Activated naive CD4-positive, alpha-beta T cell treated with Interleukin-2 at 50 U/mL for 16 hours (primary cell): ENCODE data around the gene CTCF.

ENCODE experiments used
- DNase-seq: peaks from one replicate; pipeline ENCODE4 v3.0.0-alpha.2; 2020

CTCF gene

GRCh38 chr16:67534431-67534830 lies 27.9 kb upstream of the CTCF start:
- DNase-seq = no peak

GRCh38 chr16:67535201-67535600 lies 27.1 kb upstream of the CTCF start:
- no peak for DNase-seq

DNA sequence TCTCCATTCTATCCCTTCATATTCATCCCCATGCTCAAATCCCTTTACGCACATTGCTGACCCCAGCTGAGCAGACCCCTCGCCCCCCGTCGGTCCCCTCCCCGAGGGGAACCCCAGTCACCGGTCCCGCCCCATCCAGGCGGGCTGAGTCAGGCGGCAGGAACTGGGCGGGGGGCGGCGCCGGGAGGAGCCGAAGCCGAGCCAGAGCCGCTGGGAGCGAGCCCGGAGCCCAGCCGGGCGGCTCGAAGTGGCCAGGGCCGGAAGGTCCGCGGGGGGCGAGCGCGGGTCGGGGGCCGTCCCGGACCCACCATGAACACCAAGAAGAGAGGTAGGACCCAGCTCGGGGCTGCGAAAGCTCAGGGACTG lies 25.1 kb upstream of the CTCF start:
- peak; percentile 66 for DNase-seq

- peak; percentile 66 for DNase-seq
These were observed 24.4 kb upstream of the CTCF start for GRCh38 chr16:67537636-67538591.

DNA sequence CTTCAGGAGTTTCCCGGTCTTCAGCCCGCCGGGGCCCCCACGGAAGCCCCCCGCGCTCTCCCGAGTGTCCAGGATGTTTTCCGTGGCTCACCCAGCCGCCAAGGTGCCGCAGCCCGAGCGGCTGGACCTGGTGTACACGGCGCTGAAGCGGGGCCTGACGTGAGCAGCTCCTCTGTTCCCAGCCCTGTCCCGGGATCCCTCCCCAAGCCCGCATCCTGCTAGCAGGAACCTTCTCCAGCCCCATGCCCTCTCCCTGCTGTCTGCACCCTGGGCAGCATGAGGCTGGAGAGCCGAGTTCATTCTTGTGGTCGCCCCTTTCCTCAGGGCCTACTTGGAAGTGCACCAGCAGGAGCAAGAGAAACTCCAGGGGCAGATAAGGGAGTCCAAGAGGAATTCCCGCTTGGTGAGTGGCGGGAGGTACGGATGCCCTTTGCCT lies 23.6 kb upstream of the CTCF start:
- DNase-seq = no peak

DNA sequence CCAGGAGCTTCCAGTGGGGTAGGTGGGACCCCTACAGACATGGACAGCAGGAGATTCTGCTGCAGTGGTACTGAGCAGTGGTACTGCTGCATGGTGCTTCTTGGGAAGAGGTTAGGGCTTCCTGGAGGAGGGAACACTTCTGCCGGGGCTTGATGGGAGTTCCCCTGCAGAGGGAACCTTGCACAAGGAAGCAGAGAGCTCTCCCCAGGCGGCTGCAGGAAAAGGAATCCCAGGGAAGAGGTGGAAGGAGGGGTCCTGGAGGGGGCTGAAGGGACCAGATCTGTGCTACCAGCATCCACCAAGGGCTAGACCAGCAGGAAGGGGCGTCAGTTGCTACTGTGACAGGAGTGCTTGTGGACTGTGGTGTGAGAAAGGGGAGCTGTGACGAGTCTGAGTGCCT lies 23.1 kb upstream of the CTCF start:
- no peak for DNase-seq

DNA sequence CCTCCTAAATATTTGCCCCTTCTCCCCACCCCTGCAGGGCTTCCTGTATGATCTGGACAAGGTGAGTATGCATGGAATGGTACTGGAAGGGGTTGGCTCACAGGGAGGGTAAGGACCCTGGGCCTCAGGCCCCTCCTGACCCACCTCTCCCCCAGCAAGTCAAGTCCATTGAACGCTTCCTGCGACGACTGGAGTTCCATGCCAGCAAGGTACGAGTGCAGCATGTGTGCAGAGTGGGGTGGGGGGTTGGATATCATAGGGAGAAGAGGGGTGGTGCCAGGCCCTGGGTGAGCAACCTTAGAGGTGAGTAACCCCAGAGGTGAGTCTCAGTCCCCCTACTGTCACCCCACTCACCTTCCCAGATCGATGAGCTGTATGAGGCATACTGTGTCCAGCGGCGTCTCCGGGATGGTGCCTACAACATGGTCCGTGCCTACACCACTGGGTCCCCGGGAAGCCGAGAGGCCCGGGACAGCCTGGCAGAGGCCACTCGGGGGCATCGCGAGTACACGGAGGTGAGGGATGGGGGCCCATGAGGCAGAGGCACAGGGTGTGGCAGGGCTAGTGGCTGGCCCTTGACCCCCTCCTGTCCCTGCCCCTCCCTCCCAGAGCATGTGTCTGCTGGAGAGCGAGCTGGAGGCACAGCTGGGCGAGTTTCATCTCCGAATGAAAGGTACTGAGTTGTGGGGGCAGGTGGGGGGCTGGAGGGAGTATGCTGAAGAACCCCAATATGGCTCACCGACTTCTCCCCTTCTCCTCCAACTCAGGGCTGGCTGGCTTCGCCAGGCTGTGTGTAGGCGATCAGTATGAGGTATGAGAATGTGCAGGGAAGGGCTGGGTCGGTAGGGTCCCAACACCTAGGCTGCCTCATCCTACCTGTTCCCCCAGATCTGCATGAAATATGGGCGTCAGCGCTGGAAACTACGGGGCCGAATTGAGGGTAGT lies 22.4 kb upstream of the CTCF start:
- no peak for DNase-seq

DNA sequence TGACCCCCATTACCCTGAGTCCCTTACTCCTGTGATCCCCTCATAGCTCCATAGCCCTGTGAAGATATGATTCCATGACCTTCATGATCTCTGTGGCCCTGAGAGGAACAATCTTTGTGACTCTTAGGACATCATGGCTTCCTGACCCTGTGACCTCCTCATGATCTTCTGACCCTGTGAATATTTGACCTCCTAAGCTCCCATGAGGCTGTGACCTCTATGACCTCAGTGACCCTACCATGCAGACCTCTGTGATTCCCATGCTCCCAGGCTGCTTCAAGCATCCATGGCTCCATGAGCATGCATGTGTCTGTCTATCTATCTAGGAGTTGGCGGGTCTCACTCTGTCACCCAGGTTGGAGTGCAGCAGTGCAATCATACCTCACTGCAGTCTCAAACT lies 21.6 kb upstream of the CTCF start:
- DNase-seq = no peak

DNA sequence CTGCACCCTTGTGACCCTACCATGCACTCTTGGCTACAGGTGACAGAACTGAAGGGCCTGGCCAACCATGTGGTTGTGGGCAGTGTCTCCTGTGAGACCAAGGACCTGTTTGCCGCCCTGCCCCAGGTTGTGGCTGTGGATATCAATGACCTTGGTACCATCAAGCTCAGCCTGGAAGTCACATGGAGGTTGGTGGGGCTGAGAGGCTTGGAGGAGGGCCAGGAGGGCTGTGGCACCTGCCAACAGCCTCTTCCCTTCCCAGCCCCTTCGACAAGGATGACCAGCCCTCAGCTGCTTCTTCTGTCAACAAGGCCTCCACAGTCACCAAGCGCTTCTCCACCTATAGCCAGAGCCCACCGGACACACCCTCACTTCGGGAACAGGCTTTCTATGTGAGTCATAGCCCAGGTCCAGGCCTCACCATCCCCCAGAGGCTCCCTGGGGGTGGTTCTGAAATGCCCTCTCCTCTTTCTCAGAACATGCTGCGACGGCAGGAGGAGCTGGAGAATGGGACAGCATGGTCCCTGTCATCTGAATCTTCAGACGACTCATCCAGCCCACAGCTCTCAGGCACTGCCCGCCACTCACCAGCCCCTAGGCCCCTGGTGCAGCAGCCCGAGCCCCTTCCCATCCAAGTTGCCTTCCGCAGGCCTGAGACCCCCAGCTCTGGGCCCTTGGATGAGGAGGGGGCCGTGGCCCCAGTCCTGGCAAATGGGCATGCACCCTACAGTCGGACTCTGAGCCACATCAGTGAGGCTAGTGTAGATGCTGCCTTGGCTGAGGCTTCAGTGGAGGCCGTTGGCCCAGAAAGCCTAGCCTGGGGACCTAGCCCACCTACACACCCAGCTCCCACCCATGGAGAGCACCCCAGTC lies 20.7 kb upstream of the CTCF start:
- no peak for DNase-seq

GRCh38 chr16:67542464-67542863 lies 19.9 kb upstream of the CTCF start:
- DNase-seq = peak; percentile 75

GRCh38 chr16:67543036-67543435 lies 19.3 kb upstream of the CTCF start:
- no peak for DNase-seq

- DNase-seq = no peak
These were observed 18.7 kb upstream of the CTCF start for GRCh38 chr16:67543582-67543981.

GRCh38 chr16:67544329-67544841 lies 17.9 kb upstream of the CTCF start:
- no peak for DNase-seq

DNA sequence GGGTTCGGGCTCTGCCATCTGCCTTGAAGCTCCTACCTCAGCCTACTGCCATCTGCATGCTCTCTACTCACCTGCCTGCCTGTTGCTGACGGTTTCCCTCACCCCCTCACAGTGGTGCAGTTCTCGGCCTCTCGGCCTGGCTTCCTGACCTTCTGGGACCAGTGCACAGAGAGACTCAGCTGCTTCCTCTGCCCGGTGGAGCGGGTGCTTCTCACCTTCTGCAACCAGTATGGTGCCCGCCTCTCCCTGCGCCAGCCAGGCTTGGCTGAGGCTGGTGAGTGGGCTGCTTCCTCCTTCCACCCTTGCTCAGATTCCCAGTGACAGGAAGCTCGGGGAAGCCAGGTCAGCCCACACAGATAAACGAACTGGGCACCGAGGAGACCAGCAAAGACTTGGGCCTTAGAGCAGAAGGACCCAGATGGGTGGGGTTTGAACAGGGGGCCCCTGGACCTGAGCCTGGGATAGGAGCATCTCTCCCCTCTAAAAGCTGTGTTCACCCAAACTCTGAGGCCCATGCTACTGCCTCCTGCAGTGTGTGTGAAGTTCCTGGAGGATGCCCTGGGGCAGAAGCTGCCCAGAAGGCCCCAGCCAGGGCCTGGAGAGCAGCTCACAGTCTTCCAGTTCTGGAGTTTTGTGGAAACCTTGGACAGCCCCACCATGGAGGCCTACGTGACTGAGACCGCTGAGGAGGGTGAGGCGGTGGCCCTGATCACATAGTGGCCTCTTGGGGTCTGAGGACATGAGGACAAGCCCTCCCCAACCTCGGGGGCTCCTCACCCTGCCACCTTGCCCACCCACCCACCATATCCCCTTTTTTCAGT lies 17.3 kb upstream of the CTCF start:
- no peak for DNase-seq

DNA sequence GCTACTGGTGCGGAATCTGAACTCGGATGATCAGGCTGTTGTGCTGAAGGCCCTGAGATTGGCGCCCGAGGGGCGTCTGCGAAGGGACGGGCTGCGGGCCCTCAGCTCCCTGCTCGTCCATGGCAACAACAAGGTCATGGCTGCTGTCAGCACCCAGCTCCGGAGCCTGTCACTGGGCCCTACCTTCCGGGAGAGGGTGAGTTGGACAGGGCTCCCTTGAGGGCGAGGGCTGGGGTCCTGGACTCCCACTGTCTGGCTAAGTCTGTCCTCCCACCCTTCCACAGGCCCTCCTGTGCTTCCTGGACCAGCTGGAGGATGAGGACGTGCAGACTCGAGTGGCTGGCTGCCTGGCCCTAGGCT lies 16.7 kb upstream of the CTCF start:
- no peak for DNase-seq

GRCh38 chr16:67546091-67546501 lies 16.2 kb upstream of the CTCF start:
- no peak for DNase-seq

DNA sequence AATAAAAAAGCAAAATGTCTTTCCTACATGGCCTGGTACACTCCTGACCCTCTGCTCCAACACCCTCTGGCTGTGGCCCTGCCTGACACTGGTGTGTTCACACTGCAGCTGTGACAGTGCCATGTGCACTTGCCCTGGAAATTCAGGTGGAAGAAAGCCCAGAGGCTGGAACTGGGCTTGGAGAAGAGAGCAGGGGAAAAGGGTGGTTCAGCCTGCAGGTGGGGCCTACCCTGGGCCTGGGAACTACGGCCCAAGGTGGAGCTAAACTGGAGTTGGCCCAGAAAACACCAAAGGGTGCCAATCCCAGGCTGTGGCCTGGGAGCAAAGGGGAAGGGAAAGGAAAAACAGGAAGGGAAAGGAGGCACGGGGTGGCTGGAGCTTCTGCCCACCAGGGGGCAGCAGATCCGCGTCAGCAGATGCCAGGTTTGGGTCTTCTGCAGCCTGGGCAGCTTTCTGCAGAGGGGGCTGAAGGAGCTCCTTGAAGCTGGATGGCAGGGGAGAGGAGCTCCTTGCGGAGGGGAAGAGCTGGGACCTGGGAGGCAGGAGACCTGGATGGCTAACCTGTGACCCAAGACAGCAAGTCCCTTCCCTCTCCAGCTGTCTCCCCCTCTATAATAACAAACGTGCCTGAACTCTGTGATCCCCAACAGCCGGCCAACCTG lies 15.4 kb upstream of the CTCF start:
- DNase-seq = peak; percentile 76

DNA sequence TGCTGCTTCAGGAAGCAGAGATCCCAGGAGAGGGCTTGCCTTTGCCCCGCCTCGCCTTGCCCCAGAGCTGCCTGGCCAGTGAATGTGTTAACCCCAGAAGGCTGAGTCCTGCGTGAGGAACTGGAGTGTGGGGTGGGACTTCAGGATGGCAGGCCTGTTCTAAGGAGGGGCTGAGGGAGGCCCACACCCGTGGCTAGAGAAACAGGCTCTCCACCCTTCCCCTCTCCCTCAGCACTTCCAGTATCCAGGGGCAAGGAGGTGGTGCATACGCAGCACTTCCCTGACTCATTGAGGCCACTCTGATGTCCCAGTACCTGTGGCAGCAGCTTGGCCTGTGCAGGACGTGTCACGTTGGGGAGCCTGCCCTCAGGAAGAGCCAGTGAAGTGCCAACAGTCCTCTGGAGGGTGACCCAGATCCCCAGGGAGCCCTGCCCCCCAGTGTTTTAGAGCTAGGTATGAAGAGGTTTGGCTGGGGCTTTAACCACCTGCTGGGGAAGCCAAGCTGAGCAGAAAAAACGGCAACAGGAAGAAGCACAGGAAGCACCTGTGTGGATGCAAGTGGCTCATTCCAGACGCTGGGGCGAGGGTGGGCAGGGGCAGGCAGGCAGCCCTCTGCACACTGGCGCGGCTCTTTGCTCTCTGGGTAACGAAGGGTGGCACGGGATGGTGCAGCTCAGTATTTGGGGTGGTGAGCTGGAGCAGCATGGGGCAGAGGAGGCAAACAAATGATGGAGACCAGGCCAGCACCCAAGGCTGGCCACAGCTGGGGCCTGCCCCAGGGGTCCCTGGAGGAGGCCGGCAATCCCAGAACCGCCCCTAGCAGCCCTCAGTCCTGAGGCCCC lies 14.7 kb upstream of the CTCF start:
- DNase-seq = peak; percentile 24

DNA sequence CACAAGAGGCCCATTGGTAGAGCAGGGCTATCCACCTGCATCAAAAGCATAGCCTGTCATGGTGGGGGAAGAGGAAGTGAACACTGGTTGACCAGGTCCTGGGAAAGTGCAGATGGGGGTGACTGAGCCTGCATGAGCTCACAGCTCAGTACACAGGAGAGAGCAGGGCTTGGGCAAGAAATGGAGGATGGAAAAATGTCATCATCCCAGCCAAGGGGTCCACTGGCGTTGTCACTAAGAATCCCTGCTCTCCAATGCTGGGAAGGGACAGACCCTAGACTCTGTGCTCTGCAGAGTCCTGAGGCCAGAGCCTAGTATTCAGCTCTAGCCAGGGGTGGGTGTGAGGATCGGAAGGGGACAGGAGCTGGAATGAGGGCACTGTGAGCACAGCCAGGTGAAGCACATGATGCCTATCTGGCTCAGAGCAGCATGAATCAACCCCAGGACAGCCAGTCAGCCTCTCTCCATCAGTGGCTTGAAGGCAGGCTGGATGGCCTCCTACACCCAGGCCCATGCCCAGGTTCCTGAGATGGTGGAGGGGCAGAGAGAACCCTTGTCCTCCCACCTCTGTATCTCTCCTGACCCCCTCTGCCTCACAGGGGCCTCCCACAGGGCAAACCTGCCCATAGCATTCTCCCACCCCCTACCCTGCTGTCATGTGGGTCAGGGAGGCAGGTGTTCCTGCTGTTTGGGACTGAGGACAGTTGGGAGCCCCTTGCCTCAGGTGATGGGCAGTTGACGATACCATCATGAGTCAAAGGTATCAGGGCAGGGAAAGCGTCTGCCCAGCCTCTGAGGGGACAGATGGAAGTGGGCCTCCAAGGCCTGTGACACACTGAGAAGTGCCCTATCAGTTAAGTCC lies 13.8 kb upstream of the CTCF start:
- DNase-seq = no peak
